Immature natural killer cell (primary cell): ENCODE data around the gene TBL1X. TPM values are rescaled to one million over a fixed set of nuclear protein-coding genes. Genes with fewer than 3 reads are reported as not detected.

Experiments
- DNase-seq, 3 donors: peaks; one replicate each; pipeline ENCODE4 v3.0.0; 2022; ENCODE audit warnings: mixed read lengths in 1 of 3
- H3K27ac Mint-ChIP-seq, 6 donors: one replicate each; pipeline ENCODE4 v1.8.0; 2020; ENCODE audit warnings: mixed read lengths in 6 of 6, mild to moderate bottlenecking in 5 of 6, inconsistent platforms in 4 of 6, moderate library complexity in 3 of 6
- H3K27me3 Mint-ChIP-seq, 3 donors: one replicate each; pipeline ENCODE4 v1.8.0; 2020 to 2021; ENCODE audit warnings: low read depth in 3 of 3, mild to moderate bottlenecking in 3 of 3, mixed read lengths in 3 of 3, moderate library complexity in 3 of 3, inconsistent platforms in 1 of 3
- H3K36me3 Mint-ChIP-seq, 3 donors: one replicate each; pipeline ENCODE4 v1.8.0; 2020; ENCODE audit warnings: mixed read lengths in 3 of 3, inconsistent platforms in 2 of 3, mild to moderate bottlenecking in 2 of 3
- H3K4me1 Mint-ChIP-seq, 2 donors: one replicate each; pipeline ENCODE4 v1.8.0; 2020; ENCODE audit warnings: inconsistent platforms in 2 of 2, mild to moderate bottlenecking in 2 of 2, mixed read lengths in 2 of 2, moderate library complexity in 1 of 2
- H3K4me3 Mint-ChIP-seq, 5 donors: one replicate each; pipeline ENCODE4 v1.8.0; 2020; ENCODE audit warnings: mild to moderate bottlenecking in 5 of 5, mixed read lengths in 5 of 5, inconsistent platforms in 3 of 5, moderate library complexity in 3 of 5
- H3K9me3 Mint-ChIP-seq, 6 donors: one replicate each; pipeline ENCODE4 v1.8.0; 2020; ENCODE audit warnings: mild to moderate bottlenecking in 6 of 6, mixed read lengths in 6 of 6, inconsistent platforms in 4 of 6, moderate library complexity in 3 of 6
- polyA plus RNA-seq, 3 donors: library from polyadenylated mRNA; unstranded; fragments of 300-500 nt; fragmentation: Illumina TruSeq; gene quantifications; one replicate each; pipeline ENCODE4 v1.2.3, GENCODE V29; 2021

Gene TBL1X
- polyA plus RNA-seq, 3 donors from 2014 or later, result 6.4 to 12.6 (median 9.9) TPM

DNA sequence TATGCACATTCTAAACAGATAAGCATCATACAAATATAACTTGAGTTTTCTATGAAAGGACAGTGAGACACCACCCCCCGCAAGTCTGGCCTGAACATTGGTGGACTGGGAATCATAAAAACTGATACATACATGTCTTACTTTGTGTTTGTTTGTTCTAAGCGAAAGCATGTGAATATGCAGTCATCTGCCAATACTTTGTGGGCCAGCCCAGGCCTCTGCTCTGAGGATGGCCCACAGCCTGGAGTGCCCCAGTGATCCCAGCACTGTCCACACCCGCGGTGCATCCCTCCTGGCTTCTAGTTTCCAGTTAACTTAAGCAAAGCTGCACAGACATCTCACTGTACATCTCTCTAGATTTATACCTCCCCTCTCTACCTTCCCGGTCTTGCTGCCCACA is 154.3 kb downstream of the TBL1X start:
- Mint-ChIP-seq H3K4me1 (peaks cover 13 to 19% of the 10 kb centered on the region in 2 donors), H3K9me3 (peaks cover 0 to 3% (median 0%) of the 10 kb centered on the region in 6 donors), H3K27ac (peak overlapping the region in 1 of 6 donors; percentile 21), H3K4me3 (no peak overlapping the region), H3K36me3 (no peaks in the 10 kb centered on the region), H3K27me3 (peaks cover 0 to 3% (median 0%) of the 10 kb centered on the region in 3 donors)
- DNase-seq, result no peak

- Mint-ChIP-seq H3K4me1 (peaks cover 17 to 22% of the 10 kb centered on the region in 2 donors), H3K27ac (peak overlapping the region in 1 of 6 donors; percentile 21), H3K36me3 (no peaks in the 10 kb centered on the region), H3K9me3 (peaks cover 0 to 3% (median 0%) of the 10 kb centered on the region in 6 donors), H3K27me3 (peaks cover 0 to 3% (median 0%) of the 10 kb centered on the region in 3 donors), H3K4me3 (no peak overlapping the region)
- no peak for DNase-seq
Observed at GRCh38 chrX:9619581-9619980, 154.7 kb downstream of the TBL1X start.

GRCh38 chrX:9622128-9622527 is 157.3 kb downstream of the TBL1X start:
- Mint-ChIP-seq H3K36me3 (no peaks in the 10 kb centered on the region), H3K4me3 (no peak overlapping the region), H3K27ac (no peak overlapping the region), H3K9me3 (peaks cover 0 to 1% (median 0%) of the 10 kb centered on the region in 6 donors), H3K4me1 (peaks cover 27 to 28% of the 10 kb centered on the region in 2 donors), H3K27me3 (peaks cover 0 to 3% (median 2%) of the 10 kb centered on the region in 3 donors)
- no peak for DNase-seq

DNA sequence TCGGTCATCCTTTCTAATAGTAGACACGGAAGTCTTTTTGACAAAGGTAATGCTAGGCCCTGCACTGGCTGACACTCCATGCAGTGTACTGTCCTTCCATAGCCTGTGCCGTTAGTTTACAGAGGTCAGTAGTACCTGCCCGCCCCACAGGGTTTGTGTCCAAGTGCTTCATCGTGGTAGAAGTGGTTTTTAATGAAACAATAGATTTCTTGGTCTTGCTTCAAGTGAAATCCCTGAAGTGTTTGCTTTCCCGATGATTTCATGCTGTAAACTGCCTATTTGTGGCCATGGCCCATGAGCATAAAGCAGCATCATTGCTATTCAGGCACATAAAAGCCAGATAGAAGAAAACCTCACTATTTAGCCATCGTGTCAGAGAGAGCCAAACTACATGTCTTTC is 161.5 kb downstream of the TBL1X start:
- Mint-ChIP-seq H3K4me3 (no peak overlapping the region), H3K27ac (peak overlapping the region in 1 of 6 donors; percentile 34), H3K9me3 (peaks cover 0 to 1% (median 0%) of the 10 kb centered on the region in 6 donors), H3K27me3 (peaks cover 2 to 5% (median 3%) of the 10 kb centered on the region in 3 donors), H3K36me3 (no peaks in the 10 kb centered on the region), H3K4me1 (peaks cover 22 to 34% of the 10 kb centered on the region in 2 donors)
- no peak for DNase-seq

DNA sequence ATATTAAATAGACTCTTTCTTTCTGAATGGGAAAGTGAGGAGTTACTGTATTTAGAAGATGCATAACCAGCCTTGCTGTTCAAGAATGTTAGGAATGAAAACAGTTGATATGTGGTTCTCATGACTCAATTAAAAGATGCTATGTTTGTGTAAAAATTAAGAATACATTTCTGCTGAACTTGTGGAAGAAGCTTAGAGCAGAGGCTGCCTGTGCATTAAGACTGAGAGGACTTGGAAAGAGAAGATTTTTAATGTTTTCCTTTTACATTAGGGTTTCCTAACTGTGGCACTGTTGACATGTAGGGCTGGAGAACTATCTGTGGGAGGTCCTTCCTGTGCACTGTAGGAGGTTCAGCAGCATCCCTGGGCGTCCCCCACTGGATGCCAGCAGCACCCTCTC is 163.1 kb downstream of the TBL1X start:
- no peak overlapping the region for H3K4me3 Mint-ChIP-seq
- H3K27ac Mint-ChIP-seq, result peak overlapping the region in 2 of 6 donors; percentile 57 to 77
- H3K27me3 Mint-ChIP-seq, result peaks cover 3 to 5% (median 4%) of the 10 kb centered on the region in 3 donors
- H3K9me3 Mint-ChIP-seq, result peaks cover 0 to 1% (median 0%) of the 10 kb centered on the region in 6 donors
- peaks cover 23 to 34% of the 10 kb centered on the region in 2 donors for H3K4me1 Mint-ChIP-seq
- no peaks in the 10 kb centered on the region for H3K36me3 Mint-ChIP-seq
- DNase-seq, result no peak

GRCh38 chrX:9628779-9629493 is 164.1 kb downstream of the TBL1X start:
- H3K9me3 Mint-ChIP-seq, result peaks cover 0 to 1% (median 0%) of the 10 kb centered on the region in 6 donors
- no peak overlapping the region for H3K4me3 Mint-ChIP-seq
- H3K27ac Mint-ChIP-seq, result peak overlapping the region in 1 of 6 donors; percentile 21
- DNase-seq, result no peak
- peaks cover 18 to 33% of the 10 kb centered on the region in 2 donors for H3K4me1 Mint-ChIP-seq
- peaks cover 3 to 5% (median 4%) of the 10 kb centered on the region in 3 donors for H3K27me3 Mint-ChIP-seq
- no peaks in the 10 kb centered on the region for H3K36me3 Mint-ChIP-seq

DNA sequence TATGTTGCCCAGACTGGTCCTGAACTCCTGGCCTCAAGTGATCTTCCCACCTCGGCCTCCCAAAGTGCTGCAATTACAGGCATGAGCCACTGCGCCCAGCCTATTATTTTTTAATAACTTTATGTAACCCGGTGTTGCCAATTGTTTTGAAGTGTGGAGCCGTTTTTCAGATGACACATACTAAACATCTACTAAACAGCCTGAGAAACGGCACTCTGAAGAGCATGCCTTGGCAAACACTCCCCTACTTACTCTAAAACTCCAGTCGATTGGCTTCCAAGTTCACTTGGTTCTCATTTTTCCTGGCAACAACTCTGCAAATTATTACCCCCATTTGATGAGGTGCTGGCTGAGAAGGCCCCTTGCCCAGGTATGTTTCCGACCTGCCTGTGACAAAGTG is 169.7 kb downstream of the TBL1X start:
- H3K36me3 Mint-ChIP-seq, result peaks cover 0 to 3% (median 0%) of the 10 kb centered on the region in 3 donors

GRCh38 chrX:9635368-9635767 is 170.5 kb downstream of the TBL1X start:
- H3K27ac Mint-ChIP-seq, result peak overlapping the region in 1 of 6 donors; percentile 47
- H3K4me1 Mint-ChIP-seq, result peaks cover 1 to 5% of the 10 kb centered on the region in 2 donors
- peaks cover 0 to 3% (median 0%) of the 10 kb centered on the region in 3 donors for H3K36me3 Mint-ChIP-seq
- DNase-seq, result no peak
- H3K9me3 Mint-ChIP-seq, result no peaks in the 10 kb centered on the region
- peaks cover 2 to 3% (median 2%) of the 10 kb centered on the region in 3 donors for H3K27me3 Mint-ChIP-seq
- H3K4me3 Mint-ChIP-seq, result no peak overlapping the region

More for the DNA sequence above, 169.7 kb downstream of the TBL1X start:
- Mint-ChIP-seq H3K27ac (no peak overlapping the region), H3K4me1 (peaks cover 1 to 5% of the 10 kb centered on the region in 2 donors), H3K27me3 (peaks cover 2 to 6% (median 3%) of the 10 kb centered on the region in 3 donors), H3K9me3 (no peaks in the 10 kb centered on the region), H3K4me3 (no peak overlapping the region)
- DNase-seq, result no peak

- Mint-ChIP-seq H3K27ac (peak overlapping the region in 1 of 6 donors; percentile 47), H3K4me3 (no peak overlapping the region), H3K4me1 (peaks cover 1 to 5% of the 10 kb centered on the region in 2 donors), H3K27me3 (peaks cover 2 to 3% (median 2%) of the 10 kb centered on the region in 3 donors), H3K36me3 (peaks cover 0 to 3% (median 0%) of the 10 kb centered on the region in 3 donors), H3K9me3 (no peaks in the 10 kb centered on the region)
- DNase-seq, result no peak
Observed at GRCh38 chrX:9635803-9636202, 170.9 kb downstream of the TBL1X start.

GRCh38 chrX:9638871-9639270 is 174.0 kb downstream of the TBL1X start:
- Mint-ChIP-seq H3K4me1 (peaks cover 22 to 28% of the 10 kb centered on the region in 2 donors), H3K9me3 (no peaks in the 10 kb centered on the region), H3K4me3 (no peak overlapping the region), H3K27me3 (peaks cover 0 to 2% (median 1%) of the 10 kb centered on the region in 3 donors), H3K36me3 (peaks cover 0 to 3% (median 0%) of the 10 kb centered on the region in 3 donors), H3K27ac (peak overlapping the region in 2 of 6 donors; percentile 29 to 47)
- DNase-seq, result no peak

DNA sequence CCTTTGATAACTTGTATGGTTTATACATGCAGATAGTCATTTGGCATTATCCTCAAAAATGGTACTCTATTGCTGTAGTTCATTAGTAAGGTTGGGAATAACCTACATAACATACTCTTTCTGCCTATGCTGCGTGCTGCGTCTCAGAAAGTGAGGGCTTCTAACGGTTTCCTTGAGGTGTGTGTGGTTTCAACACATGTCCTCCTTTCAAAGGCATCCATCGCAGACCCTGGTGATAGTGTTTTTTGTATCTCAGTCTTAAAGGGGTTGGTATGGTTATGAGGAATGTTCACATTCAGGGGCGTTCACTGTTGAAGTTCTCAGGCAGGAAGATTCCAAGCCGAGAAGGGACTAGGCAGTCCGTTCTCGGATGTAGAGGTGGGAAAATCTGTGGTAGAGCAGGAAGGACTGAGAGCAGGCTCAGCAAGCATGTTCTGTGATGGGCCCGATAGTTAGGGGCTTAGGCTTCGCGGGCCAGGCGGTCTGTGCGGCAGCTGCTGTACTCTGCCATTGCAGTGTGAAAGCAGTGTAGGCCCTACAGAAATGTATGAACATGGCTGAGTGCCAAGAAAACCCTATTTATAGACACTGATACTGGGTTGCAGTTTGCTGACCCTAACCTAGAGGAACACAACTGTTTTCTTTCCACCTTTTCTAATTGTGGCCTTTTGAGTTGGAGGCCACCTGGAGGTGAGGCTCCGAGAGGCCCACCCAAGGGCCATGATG is 177.6 kb downstream of the TBL1X start:
- peak overlapping the region; percentile 76 to 97 (median 89) for H3K27ac Mint-ChIP-seq
- no peaks in the 10 kb centered on the region for H3K9me3 Mint-ChIP-seq
- peaks cover 4 to 7% (median 5%) of the 10 kb centered on the region in 3 donors for H3K27me3 Mint-ChIP-seq
- H3K4me1 Mint-ChIP-seq, result peaks cover 44 to 49% of the 10 kb centered on the region in 2 donors
- H3K36me3 Mint-ChIP-seq, result no peaks in the 10 kb centered on the region
- peak; percentile 33 to 42 (median 35) for DNase-seq
- H3K4me3 Mint-ChIP-seq, result peak overlapping the region; percentile 49 to 77 (median 58)

DNA sequence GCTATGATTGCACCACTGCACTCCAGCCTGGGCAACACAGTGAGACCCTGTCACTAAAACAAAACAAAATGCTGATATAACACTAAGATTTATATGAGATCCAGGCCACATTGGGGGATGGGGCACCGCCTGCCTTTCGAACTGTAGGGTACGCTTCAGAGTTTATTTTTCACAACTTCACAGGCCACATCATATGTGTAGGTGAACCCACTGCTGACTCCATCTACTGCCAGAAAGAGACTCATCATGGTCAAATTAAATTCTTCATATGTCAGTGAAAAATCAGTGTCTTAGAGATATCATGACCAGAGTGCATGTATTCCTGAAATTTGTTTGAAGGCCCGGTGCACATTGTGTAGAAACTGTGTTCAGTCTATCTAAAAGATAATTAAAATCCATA is 178.9 kb downstream of the TBL1X start:
- H3K27ac Mint-ChIP-seq, result peak overlapping the region; percentile 26 to 95 (median 84)
- no peak for DNase-seq
- H3K9me3 Mint-ChIP-seq, result no peaks in the 10 kb centered on the region
- peaks cover 4 to 7% (median 5%) of the 10 kb centered on the region in 3 donors for H3K27me3 Mint-ChIP-seq
- H3K4me1 Mint-ChIP-seq, result peaks cover 47 to 49% of the 10 kb centered on the region in 2 donors
- peak overlapping the region; percentile 54 to 83 (median 70) for H3K4me3 Mint-ChIP-seq
- H3K36me3 Mint-ChIP-seq, result no peaks in the 10 kb centered on the region

DNA sequence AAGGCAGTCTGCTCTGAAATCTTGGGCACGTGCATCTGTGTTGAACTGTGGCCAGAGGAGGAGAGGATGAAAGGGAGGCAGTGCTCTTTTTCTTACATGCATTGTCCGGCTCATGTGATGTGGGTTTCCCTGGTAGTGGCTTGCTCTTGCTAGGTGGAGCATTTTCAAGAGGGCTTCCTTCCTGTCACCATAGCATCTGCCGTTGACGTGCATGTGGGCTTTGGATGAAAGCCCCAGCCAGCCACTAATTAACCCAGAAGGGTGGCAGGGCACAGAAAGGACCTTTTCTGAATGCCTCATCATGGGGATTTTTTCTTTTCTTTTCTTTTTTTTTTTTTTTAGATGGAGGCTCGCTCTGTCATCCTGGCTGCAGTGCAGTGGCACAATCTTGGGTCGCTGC is 179.5 kb downstream of the TBL1X start:
- Mint-ChIP-seq H3K9me3 (no peaks in the 10 kb centered on the region), H3K4me3 (peak overlapping the region; percentile 54 to 83 (median 70)), H3K27ac (peak overlapping the region; percentile 31 to 95 (median 84)), H3K27me3 (peaks cover 4 to 7% (median 5%) of the 10 kb centered on the region in 3 donors), H3K36me3 (no peaks in the 10 kb centered on the region), H3K4me1 (peaks cover 45 to 49% of the 10 kb centered on the region in 2 donors)
- peak; percentile 77 to 80 (median 79) for DNase-seq
